HG03520 (cell line): Measurements from ENCODE around the gene HIVEP3.

Experiments used
- ATAC-seq: cut with Tn5 transposase; IDR thresholded peaks from one replicate; pipeline ENCODE4 v1.9.1; 2021; ENCODE audit warnings: mild to moderate bottlenecking, moderate library complexity; ENCODE audit not compliant: unreplicated experiment

Gene HIVEP3

GRCh38 chr1:41875487-41875886, 43.2 kb downstream of the HIVEP3 start:
- no peak for ATAC-seq

GRCh38 chr1:41874903-41875411, 43.8 kb downstream of the HIVEP3 start:
- no peak for ATAC-seq

- no peak for ATAC-seq
These were observed 44.5 kb downstream of the HIVEP3 start for GRCh38 chr1:41874151-41874719.

GRCh38 chr1:41872074-41872473, 46.6 kb downstream of the HIVEP3 start:
- ATAC-seq: no peak

GRCh38 chr1:41870076-41870562, 48.6 kb downstream of the HIVEP3 start:
- ATAC-seq: no peak

GRCh38 chr1:41868241-41868998, 50.3 kb downstream of the HIVEP3 start:
- ATAC-seq: peak; percentile 75

GRCh38 chr1:41866285-41866684, 52.4 kb downstream of the HIVEP3 start:
- ATAC-seq: no peak

- no peak for ATAC-seq
These were observed 54.2 kb downstream of the HIVEP3 start for GRCh38 chr1:41864471-41865040.

GRCh38 chr1:41863718-41864117, 55.0 kb downstream of the HIVEP3 start:
- no peak for ATAC-seq

GRCh38 chr1:41862384-41863221, 56.1 kb downstream of the HIVEP3 start:
- ATAC-seq: no peak

- no peak for ATAC-seq
These were observed 57.0 kb downstream of the HIVEP3 start for GRCh38 chr1:41861535-41862383.

- no peak for ATAC-seq
These were observed 58.0 kb downstream of the HIVEP3 start for GRCh38 chr1:41860771-41861170.

- ATAC-seq: no peak
These were observed 58.5 kb downstream of the HIVEP3 start for GRCh38 chr1:41860214-41860613.

- no peak for ATAC-seq
These were observed 59.0 kb downstream of the HIVEP3 start for GRCh38 chr1:41859686-41860085.

GRCh38 chr1:41856944-41857285, 61.8 kb downstream of the HIVEP3 start:
- no peak for ATAC-seq

- no peak for ATAC-seq
These were observed 62.4 kb downstream of the HIVEP3 start for GRCh38 chr1:41856151-41856943.

- no peak for ATAC-seq
These were observed 63.0 kb downstream of the HIVEP3 start for GRCh38 chr1:41855713-41856112.

GRCh38 chr1:41853907-41854306, 64.8 kb downstream of the HIVEP3 start:
- no peak for ATAC-seq

- no peak for ATAC-seq
These were observed 66.6 kb downstream of the HIVEP3 start for GRCh38 chr1:41852091-41852490.
